ENCODE measurements around the gene MCOLN1.

GRCh38 chr19:7558667-7559066, 36.2 kb downstream of the MCOLN1 start:
- TF ChIP-seq POLR2A (IDR thresholded peaks at IDR 0.05) (no peak), CTCF (IDR thresholded peaks at IDR 0.05) (no peak)

Data from right lobe of liver (tissue), 4 donors.